Gastroesophageal sphincter (tissue), 4 donors: ENCODE measurements around the gene PSMB7. TPM values are rescaled to one million over a fixed set of nuclear protein-coding genes. Genes with fewer than 3 reads are reported as not detected.

ENCODE experiments used
- ATAC-seq: fragments of 150-250 bp; one replicate; pipeline ENCODE4 v1.9.1; 2016; ENCODE audit warnings: mild to moderate bottlenecking, moderate library complexity
- H3K27ac ChIP-seq, 4 donors: fragments of 200-600 bp; sonication (generic) in 3 of 4; 1 replicate in 3 of 4; 2 replicates in 1 of 4; pipeline ENCODE4 v1.5.1; 2016 to 2019
- H3K27me3 ChIP-seq: fragments of 200-600 bp; sonication (generic); one replicate; pipeline ENCODE4 v1.5.1; 2019
- H3K36me3 ChIP-seq, 2 donors: fragments of 200-600 bp; sonication (generic); one replicate each; pipeline ENCODE4 v1.5.1; 2019; ENCODE audit warnings: control low read depth in 1 of 2
- H3K4me1 ChIP-seq, 3 donors: fragments of 200-600 bp; sonication (generic); 1 replicate in 2 of 3; 2 replicates in 1 of 3; pipeline ENCODE4 v1.5.1; 2016 to 2019; ENCODE audit warnings: control low read depth in 2 of 3
- H3K4me3 ChIP-seq, 2 donors: fragments of 200-600 bp; sonication (generic); one replicate each; pipeline ENCODE4 v1.5.1; 2019; ENCODE audit warnings: mild to moderate bottlenecking in 1 of 2, moderate library complexity in 1 of 2
- H3K9me3 ChIP-seq, 3 donors: fragments of 200-600 bp; sonication (generic); one replicate each; pipeline ENCODE4 v1.5.1; 2017 to 2019; ENCODE audit warnings: control low read depth in 2 of 3
- EP300 ChIP-seq: sonication (generic); formaldehyde crosslinking; IDR thresholded peaks from one replicate; pipeline ENCODE4 v1.6.1; 2017; ENCODE audit warnings: antibody characterized with exemption, mild to moderate bottlenecking
- POLR2A ChIP-seq, 2 donors: fragments of 450-650 bp; IDR thresholded peaks; one replicate each; pipeline ENCODE4 v1.6.1; 2017; ENCODE audit warnings: antibody characterized with exemption in 2 of 2, mild to moderate bottlenecking in 2 of 2, moderate library complexity in 1 of 2
- POLR2AphosphoS5 ChIP-seq: sonication (generic); formaldehyde crosslinking; IDR thresholded peaks from one replicate; pipeline ENCODE4 v1.6.1; 2017; ENCODE audit warnings: antibody characterized with exemption
- WGBS, 2 donors: methylation state at CpG; one replicate each; pipeline ENCODE4 v1.1.5; 2018; ENCODE audit warnings: low coverage in 1 of 2; 5-methylcytosine and 5-hydroxymethylcytosine counted together
- total RNA-seq, 4 donors: library from RNA; depleted of rRNA; stranded (reverse); fragments of >200 nt; gene quantifications; one replicate each; pipeline ENCODE4 v1.1.0, GENCODE V29; 2016
- TF ChIP-seq, protein P1 (sequence below), 4 experiments: fragments of 200-600 bp in 2 of 4; fragments of 450-650 bp in 2 of 4; sonication (generic) in 1 of 4; IDR thresholded peaks; one replicate each; pipeline ENCODE4 v1.5.1; 2017 to 2019; ENCODE audit warnings: antibody characterized with exemption in 4 of 4, mild to moderate bottlenecking in 2 of 4, moderate library complexity in 2 of 4

The PSMB7 gene
- total RNA-seq, 4 donors from 2014 or later, result 116 to 152 (median 144) TPM

DNA sequence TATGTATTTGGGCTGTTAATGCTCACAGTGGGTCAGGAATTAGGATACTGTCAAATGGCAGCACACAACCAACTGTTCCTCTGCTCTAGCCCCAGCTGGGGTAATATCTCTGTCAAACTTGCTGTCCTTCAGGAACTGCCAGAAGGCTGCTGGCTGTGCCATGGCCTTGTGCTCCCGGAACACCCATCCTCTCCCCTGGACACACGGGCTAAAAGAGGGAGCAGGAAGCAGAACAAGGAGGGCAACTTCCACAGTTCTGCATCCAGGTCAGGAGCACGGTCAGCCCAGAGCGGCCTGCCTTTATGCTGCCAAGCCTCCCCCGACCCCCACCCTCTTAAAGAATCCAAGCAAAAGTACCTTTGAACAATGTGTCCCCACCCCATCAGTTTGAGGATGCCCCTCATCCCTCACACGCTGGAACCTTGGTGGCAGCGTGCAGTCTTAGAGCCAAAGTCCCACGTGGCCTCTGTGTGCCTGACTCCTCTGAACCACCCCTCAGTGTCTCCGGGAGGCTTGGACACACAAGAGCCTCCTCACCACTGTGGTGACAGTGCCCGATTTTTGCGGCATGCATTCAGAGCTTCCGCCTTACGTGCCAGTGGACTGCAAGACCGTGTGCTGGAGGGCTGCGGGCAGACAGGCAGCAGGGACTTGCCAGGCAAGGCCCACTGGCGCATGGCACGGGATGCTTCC, 60.8 kb downstream of the PSMB7 start:
- WGBS, 2 donors, result 100% methylated on average over 1 of the region's 17 CpGs; no CpG with 5 or more reads in 1 of the 2 donors
- TF ChIP-seq, protein P1, sequence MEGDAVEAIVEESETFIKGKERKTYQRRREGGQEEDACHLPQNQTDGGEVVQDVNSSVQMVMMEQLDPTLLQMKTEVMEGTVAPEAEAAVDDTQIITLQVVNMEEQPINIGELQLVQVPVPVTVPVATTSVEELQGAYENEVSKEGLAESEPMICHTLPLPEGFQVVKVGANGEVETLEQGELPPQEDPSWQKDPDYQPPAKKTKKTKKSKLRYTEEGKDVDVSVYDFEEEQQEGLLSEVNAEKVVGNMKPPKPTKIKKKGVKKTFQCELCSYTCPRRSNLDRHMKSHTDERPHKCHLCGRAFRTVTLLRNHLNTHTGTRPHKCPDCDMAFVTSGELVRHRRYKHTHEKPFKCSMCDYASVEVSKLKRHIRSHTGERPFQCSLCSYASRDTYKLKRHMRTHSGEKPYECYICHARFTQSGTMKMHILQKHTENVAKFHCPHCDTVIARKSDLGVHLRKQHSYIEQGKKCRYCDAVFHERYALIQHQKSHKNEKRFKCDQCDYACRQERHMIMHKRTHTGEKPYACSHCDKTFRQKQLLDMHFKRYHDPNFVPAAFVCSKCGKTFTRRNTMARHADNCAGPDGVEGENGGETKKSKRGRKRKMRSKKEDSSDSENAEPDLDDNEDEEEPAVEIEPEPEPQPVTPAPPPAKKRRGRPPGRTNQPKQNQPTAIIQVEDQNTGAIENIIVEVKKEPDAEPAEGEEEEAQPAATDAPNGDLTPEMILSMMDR (IDR thresholded peaks at IDR 0.05), result no peak
- TF ChIP-seq POLR2A (IDR thresholded peaks at IDR 0.05) (no peak), POLR2AphosphoS5 (no peak), EP300 (no peak)
- peaks cover 0 to 29% (median 0%) of the 10 kb centered on the region in 3 donors for H3K4me1 ChIP-seq
- no peaks in the 10 kb centered on the region for H3K27me3 ChIP-seq
- H3K9me3 ChIP-seq, result no peaks in the 10 kb centered on the region
- ATAC-seq, result no peak
- H3K27ac ChIP-seq, result no peak overlapping the region
- H3K4me3 ChIP-seq, result no peak overlapping the region
- H3K36me3 ChIP-seq, result peaks cover 0 to 81% of the 10 kb centered on the region in 2 donors

GRCh38 chr9:124353811-124354274, 61.4 kb downstream of the PSMB7 start:
- no peak for ATAC-seq
- Histone ChIP-seq H3K27ac (no peak overlapping the region), H3K36me3 (peaks cover 0 to 88% of the 10 kb centered on the region in 2 donors), H3K27me3 (no peaks in the 10 kb centered on the region), H3K9me3 (no peaks in the 10 kb centered on the region), H3K4me3 (no peak overlapping the region), H3K4me1 (peaks cover 0 to 29% (median 0%) of the 10 kb centered on the region in 3 donors)
- TF ChIP-seq, protein P1 (IDR thresholded peaks at IDR 0.05), result no peak
- WGBS, 2 donors, result 50 to 100% methylated on average over 1 of the region's 4 CpGs

DNA sequence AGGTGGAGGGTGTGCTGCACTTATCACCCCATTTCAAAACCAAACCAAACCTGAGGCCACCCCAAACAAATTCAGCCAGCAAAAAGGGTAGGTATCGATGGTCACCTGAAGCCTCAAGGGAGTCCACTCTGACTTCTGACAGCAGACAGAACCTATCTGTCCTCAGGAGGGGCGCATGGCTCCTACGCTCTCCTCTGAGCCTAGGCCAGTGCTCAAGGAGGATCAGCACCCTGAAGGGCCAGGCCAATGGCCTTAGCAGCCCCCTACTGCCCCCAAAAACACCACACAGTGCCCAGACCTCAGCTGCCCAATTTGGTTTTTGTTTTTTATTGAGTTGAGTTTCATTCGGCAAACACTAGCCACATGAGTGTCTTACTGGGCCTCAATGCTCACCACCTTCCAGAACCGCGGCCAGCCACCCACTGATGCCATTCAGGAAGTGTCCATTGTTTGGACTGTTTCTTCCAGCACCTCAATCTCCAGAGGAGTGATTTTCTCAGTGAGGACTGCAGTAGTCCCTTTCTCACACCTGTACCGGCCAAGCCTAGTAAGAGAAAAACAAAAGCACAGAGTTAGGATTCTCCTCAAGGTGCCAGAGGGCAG, 62.0 kb downstream of the PSMB7 start:
- ATAC-seq, result no peak
- no peak for TF ChIP-seq POLR2AphosphoS5
- Histone ChIP-seq H3K36me3 (peaks cover 0 to 94% of the 10 kb centered on the region in 2 donors), H3K27ac (no peak overlapping the region), H3K27me3 (no peaks in the 10 kb centered on the region), H3K4me1 (peaks cover 0 to 27% (median 0%) of the 10 kb centered on the region in 3 donors), H3K4me3 (no peak overlapping the region), H3K9me3 (no peaks in the 10 kb centered on the region)
- 89 to 96% methylated on average over 3 of the region's 7 CpGs for WGBS, 2 donors

DNA sequence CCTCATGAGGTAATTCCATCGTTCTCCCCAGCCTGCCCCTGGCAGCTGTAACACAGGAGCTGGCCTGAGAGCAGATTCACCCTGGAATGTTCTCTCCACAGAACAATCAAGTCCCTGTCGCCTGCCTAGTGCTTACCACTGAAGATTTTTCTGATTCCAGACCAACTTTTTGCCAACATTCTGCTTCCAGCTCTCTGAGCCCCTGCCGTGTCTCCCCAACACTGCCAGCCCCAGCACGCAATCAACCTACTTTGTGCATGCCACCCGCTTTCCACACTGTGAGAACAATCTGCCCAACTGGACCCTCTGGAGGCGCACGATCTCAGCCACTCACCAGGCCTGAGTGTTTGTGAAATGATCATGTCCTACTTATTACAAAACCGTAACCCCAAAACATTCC, 62.6 kb downstream of the PSMB7 start:
- H3K4me3 ChIP-seq, result no peak overlapping the region
- peaks cover 0 to 98% of the 10 kb centered on the region in 2 donors for H3K36me3 ChIP-seq
- TF ChIP-seq POLR2A (IDR thresholded peaks at IDR 0.05) (no peak), EP300 (no peak), POLR2AphosphoS5 (no peak)
- TF ChIP-seq, protein P1 (IDR thresholded peaks at IDR 0.05), result no peak
- H3K9me3 ChIP-seq, result no peaks in the 10 kb centered on the region
- no peaks in the 10 kb centered on the region for H3K27me3 ChIP-seq
- H3K27ac ChIP-seq, result no peak overlapping the region
- H3K4me1 ChIP-seq, result peaks cover 0 to 22% (median 0%) of the 10 kb centered on the region in 3 donors
- ATAC-seq, result no peak
- 77 to 100% methylated on average over 1 to 8 of the region's 8 CpGs for WGBS, 2 donors

- ATAC-seq, result no peak
- no peaks in the 10 kb centered on the region for H3K9me3 ChIP-seq
- no peak overlapping the region for H3K4me3 ChIP-seq
- H3K27me3 ChIP-seq, result no peaks in the 10 kb centered on the region
- no peak for TF ChIP-seq POLR2A (IDR thresholded peaks at IDR 0.05)
- no peak for TF ChIP-seq POLR2AphosphoS5
- TF ChIP-seq EP300, result no peak
- TF ChIP-seq, protein P1 (IDR thresholded peaks at IDR 0.05), result no peak
- 89 to 95% methylated on average over 6 to 9 of the region's 15 CpGs for WGBS, 2 donors
- no peak overlapping the region for H3K27ac ChIP-seq
- H3K4me1 ChIP-seq, result peaks cover 0 to 16% (median 0%) of the 10 kb centered on the region in 3 donors
- H3K36me3 ChIP-seq, result peaks cover 0 to 100% of the 10 kb centered on the region in 2 donors
Observed at GRCh38 chr9:124351672-124352468, 63.4 kb downstream of the PSMB7 start.
